ENCODE measurements around the gene GDPD2. TPM values are rescaled to one million over a fixed set of nuclear protein-coding genes. Genes with fewer than 3 reads are reported as not detected.
"Not testable (repeated sequence)": the region's sequence is repeated elsewhere in the genome, so short reads cannot be mapped to it uniquely, and the experiment has no call there.

Gene GDPD2
- total RNA-seq, result not detected
- long read RNA-seq, result 0 reads

GRCh38 chrX:70422851-70423341, at the start of gene GDPD2:
Gene GDPD2, plus strand, starts transcription at chrX:70423314. Its CDS starts 1,671 bp downstream, at chrX:70424985.
- WGBS (ENCODE audit: insufficient coverage, low coverage, low lambda C conversion rate, missing lambda C conversion rate), result 23% methylated on average over 7 of the region's 11 CpGs
- TF ChIP-seq POLR2A (IDR thresholded peaks at IDR 0.05), result no peak
- peak in 1 of 4 donors; percentile 18 for TF ChIP-seq CTCF (IDR thresholded peaks at IDR 0.05)
- Histone ChIP-seq H3K9me3 (no peaks in the 10 kb centered on the region), H3K36me3 (no peaks in the 10 kb centered on the region), H3K4me3 (no peak within 1 kb of the TSS), H3K4me1 (no peaks in the 10 kb centered on the region), H3K27ac (no peak within 1 kb of the TSS), H3K27me3 (no peaks in the 10 kb centered on the region)
- peak in 3 of 4 donors; percentile 9 to 60 (median 45) for ATAC-seq
- no peak for DNase-seq
- intact Hi-C loops (cut with DNase I), result no loop called here

DNA sequence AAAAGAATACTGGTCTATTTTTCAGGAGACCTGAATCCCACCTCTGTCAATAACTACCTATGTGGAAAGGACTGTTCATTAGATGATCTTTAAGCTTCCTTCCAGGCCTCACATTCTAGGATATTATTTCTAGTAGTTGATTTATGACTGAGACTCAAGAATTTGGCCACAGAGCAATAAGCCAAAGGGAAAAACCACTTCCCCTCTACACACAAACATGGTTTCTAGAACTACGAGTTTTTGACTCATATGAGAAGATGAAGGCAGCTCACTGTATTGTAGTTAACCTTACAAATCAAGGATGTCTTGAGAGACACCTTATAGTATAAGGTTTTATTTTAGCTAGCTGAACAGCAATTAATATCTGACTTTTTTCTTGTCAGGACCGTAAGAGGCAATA, 36.9 kb upstream of the GDPD2 start:
- Histone ChIP-seq H3K27ac (no peak overlapping the region), H3K27me3 (no peaks in the 10 kb centered on the region), H3K4me3 (no peak overlapping the region), H3K9me3 (no peaks in the 10 kb centered on the region), H3K36me3 (no peaks in the 10 kb centered on the region), H3K4me1 (no peaks in the 10 kb centered on the region)
- 47% methylated on average over 2 of the region's 2 CpGs for WGBS (ENCODE audit: insufficient coverage, low coverage, low lambda C conversion rate, missing lambda C conversion rate)
- DNase-seq (no peak), ATAC-seq (no peak)
- no peak for TF ChIP-seq POLR2A (IDR thresholded peaks at IDR 0.05)
- TF ChIP-seq CTCF (IDR thresholded peaks at IDR 0.05), result no peak
- intact Hi-C loops (cut with DNase I), result no loop called here

- Histone ChIP-seq H3K4me1 (no peaks in the 10 kb centered on the region), H3K27ac (no peak overlapping the region), H3K4me3 (no peak overlapping the region), H3K9me3 (no peaks in the 10 kb centered on the region), H3K36me3 (no peaks in the 10 kb centered on the region), H3K27me3 (peaks cover 0 to 3% of the 10 kb centered on the region in 2 donors)
- DNase-seq (no peak), ATAC-seq (peak in 3 of 4 donors; percentile 21 to 56 (median 47))
- intact Hi-C loops (cut with DNase I), result no loop called here
- TF ChIP-seq CTCF (IDR thresholded peaks at IDR 0.05) (no peak), POLR2A (IDR thresholded peaks at IDR 0.05) (no peak)
- 39% methylated on average over 4 of the region's 4 CpGs for WGBS (ENCODE audit: insufficient coverage, low coverage, low lambda C conversion rate, missing lambda C conversion rate)
Measured at GRCh38 chrX:70398899-70399298, 24.2 kb upstream of the GDPD2 start.

- DNase-seq; H3K4me3 ChIP-seq; H3K27me3 ChIP-seq; H3K36me3 ChIP-seq; ATAC-seq; H3K4me1 ChIP-seq; intact Hi-C loops (cut with DNase I); H3K9me3 ChIP-seq; H3K27ac ChIP-seq: not testable (repeated sequence)
- 89% methylated on average over 1 of the region's 3 CpGs for WGBS (ENCODE audit: insufficient coverage, low coverage, low lambda C conversion rate, missing lambda C conversion rate)
Measured at GRCh38 chrX:70400181-70400580, 22.9 kb upstream of the GDPD2 start.

GRCh38 chrX:70402721-70403120, 20.4 kb upstream of the GDPD2 start:
- Histone ChIP-seq H3K4me1 (no peaks in the 10 kb centered on the region), H3K36me3 (no peaks in the 10 kb centered on the region), H3K27ac (no peak overlapping the region), H3K9me3 (no peaks in the 10 kb centered on the region), H3K27me3 (peaks cover 0 to 3% of the 10 kb centered on the region in 2 donors), H3K4me3 (no peak overlapping the region)
- TF ChIP-seq CTCF (IDR thresholded peaks at IDR 0.05), result no peak
- 78% methylated on average over 2 of the region's 2 CpGs for WGBS (ENCODE audit: insufficient coverage, low coverage, low lambda C conversion rate, missing lambda C conversion rate)
- no peak for DNase-seq
- no peak for ATAC-seq
- intact Hi-C loops (cut with DNase I), result no loop called here

All from right lobe of liver (tissue), 6 donors.